GM10266 (cell line): ENCODE measurements around the gene C11orf68.

ENCODE experiments used
- DNase-seq: peaks from one replicate; pipeline ENCODE4 v3.0.0; 2012; ENCODE audit errors: extremely low spot score
- CTCF ChIP-seq: IDR thresholded peaks from 2 replicates; pipeline ENCODE4 v1.5.1; 2012; ENCODE audit warnings: mild to moderate bottlenecking, low read depth; ENCODE audit not compliant: control insufficient read depth, insufficient read depth; ENCODE audit errors: missing control alignments

The C11orf68 gene

DNA sequence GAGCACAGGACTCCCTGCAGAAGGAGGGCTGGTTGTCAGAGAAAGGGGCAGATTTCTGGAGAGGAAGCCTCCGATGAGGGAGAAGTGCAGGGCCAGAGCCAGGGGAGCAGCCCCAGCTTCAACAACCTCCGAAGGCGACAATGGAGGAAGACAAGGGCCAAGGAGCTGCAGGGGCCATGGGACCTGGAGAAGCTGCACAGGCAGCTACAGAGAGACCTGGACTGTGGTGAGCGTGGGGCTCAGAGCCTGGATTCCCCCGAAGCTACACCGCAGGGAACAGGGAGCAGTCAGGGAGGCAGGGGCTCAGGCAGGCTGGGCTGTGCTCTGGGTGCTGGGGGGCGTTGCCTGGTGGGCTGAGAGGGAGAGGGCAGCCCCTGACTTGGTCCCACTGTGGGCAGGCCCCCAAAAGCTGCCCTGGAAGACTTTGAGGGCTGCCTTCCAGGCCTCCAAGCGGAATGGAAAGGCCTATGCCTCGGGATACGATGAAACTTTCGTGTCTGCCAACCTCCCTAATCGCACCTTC, 28.8 kb upstream of the C11orf68 start:
- no peak for TF ChIP-seq CTCF
- no peak for DNase-seq

- no peak for TF ChIP-seq CTCF
- DNase-seq, result no peak
Observed at GRCh38 chr11:65947133-65947532, 28.3 kb upstream of the C11orf68 start.

- DNase-seq, result no peak
- TF ChIP-seq CTCF, result no peak
Observed at GRCh38 chr11:65946655-65947054, 27.8 kb upstream of the C11orf68 start.

- no peak for DNase-seq
- no peak for TF ChIP-seq CTCF
Observed at GRCh38 chr11:65945941-65946558, 27.2 kb upstream of the C11orf68 start.

DNA sequence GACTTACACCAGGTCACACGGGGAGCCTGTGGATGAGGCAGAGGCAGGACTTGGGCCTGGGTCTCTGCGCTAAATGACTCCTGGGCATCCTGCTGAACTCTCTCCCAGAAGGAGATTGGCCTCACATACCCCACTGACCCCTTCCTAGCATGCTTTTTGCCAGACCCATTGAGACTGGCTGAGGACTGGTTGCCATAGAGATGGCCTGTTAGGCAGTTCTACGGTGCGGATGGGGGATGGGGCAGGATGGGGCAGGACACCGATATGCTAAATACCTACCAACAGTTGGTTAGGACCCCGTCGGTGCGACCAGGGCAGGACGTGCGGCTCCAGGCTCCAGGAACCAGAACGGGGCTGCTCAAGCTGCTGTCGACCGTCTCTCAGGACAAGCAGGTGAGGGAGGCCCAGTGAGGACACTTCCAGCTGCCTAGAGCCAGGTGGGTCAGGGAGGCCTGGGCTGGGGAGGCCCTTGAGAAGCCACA, 26.6 kb upstream of the C11orf68 start, which contains the start of gene TSGA10IP:
TSS of gene TSGA10IP (plus strand) at position 51 of the 482 bp plus-strand sequence. CDS start at position 247, 196 bp downstream.
- no peak for TF ChIP-seq CTCF
- no peak for DNase-seq

GRCh38 chr11:65944767-65945166, 25.9 kb upstream of the C11orf68 start:
- no peak for TF ChIP-seq CTCF
- no peak for DNase-seq

GRCh38 chr11:65944191-65944590, 25.3 kb upstream of the C11orf68 start:
- TF ChIP-seq CTCF, result no peak
- DNase-seq, result no peak
